AG09319 (cell line): ENCODE results near the gene CEBPG.

Experiments used
- DNase-seq: peaks from one replicate; pipeline ENCODE4 v3.0.0-alpha.2; 2010; ENCODE audit warnings: low read depth; ENCODE audit errors: extremely low read depth
- TF ChIP-seq, protein P1 (sequence below): IDR thresholded peaks from 2 replicates; pipeline ENCODE4 v1.5.1; 2011; ENCODE audit warnings: low read depth, mild to moderate bottlenecking, inconsistent platforms, low read length, moderate library complexity

The CEBPG gene

DNA sequence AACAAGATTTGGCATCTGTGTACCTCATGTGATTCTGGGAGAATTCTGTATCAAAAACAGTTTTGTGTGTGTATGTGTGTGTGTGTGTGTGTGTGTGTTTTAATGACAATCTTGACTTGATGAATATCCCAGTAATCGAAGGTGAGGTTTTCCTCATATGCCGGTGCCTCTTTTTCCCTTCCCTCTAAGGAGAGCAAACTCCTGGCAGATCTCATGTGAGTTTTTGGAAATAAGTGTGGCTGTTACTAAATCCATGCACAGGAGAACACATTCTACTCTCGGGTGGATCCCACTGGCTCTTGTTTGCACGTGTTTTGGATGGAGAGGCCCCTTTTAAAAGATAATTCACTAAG, 29.0 kb upstream of the CEBPG start:
- TF ChIP-seq, protein P1, sequence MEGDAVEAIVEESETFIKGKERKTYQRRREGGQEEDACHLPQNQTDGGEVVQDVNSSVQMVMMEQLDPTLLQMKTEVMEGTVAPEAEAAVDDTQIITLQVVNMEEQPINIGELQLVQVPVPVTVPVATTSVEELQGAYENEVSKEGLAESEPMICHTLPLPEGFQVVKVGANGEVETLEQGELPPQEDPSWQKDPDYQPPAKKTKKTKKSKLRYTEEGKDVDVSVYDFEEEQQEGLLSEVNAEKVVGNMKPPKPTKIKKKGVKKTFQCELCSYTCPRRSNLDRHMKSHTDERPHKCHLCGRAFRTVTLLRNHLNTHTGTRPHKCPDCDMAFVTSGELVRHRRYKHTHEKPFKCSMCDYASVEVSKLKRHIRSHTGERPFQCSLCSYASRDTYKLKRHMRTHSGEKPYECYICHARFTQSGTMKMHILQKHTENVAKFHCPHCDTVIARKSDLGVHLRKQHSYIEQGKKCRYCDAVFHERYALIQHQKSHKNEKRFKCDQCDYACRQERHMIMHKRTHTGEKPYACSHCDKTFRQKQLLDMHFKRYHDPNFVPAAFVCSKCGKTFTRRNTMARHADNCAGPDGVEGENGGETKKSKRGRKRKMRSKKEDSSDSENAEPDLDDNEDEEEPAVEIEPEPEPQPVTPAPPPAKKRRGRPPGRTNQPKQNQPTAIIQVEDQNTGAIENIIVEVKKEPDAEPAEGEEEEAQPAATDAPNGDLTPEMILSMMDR, result no peak
- DNase-seq, result no peak

DNA sequence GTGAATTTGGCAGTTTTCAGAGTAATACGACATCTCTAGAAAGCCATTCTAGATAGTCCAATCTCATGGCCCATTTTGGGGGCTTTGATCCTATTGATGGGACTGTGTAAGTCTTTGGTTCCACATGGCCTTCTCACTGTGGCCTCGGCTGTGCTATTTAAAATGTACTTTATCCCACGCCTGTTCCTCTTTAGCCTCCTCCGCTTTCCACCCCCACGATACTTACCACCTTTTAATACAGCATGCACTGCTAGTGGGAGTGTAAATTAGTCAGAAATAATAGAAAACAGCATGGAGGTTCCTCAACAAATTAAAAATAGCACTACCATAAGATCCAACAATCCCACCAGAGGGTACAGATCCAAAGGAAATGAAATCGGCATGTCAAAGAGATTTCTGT, 28.3 kb upstream of the CEBPG start:
- DNase-seq, result no peak
- TF ChIP-seq, protein P1, result no peak

DNA sequence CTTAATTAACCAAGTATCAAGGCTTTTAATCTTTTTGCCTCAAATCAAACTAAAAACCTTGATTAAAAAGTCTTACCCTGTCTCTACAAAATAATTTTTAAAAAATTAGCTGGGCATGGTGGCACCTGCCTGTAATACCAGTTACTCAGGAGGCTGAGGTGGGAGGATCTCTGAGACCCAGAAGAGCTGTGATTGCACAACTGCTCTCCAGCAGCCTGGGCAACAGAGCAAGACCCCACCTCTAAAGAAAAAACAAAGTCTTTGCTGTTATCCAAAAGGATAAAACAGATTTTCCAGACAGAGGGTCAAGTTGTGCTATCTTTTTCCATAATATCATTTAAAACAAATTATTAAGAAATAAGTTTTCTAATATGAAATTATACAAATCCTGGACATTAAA, 26.8 kb upstream of the CEBPG start:
- no peak for DNase-seq
- TF ChIP-seq, protein P1, result no peak

DNA sequence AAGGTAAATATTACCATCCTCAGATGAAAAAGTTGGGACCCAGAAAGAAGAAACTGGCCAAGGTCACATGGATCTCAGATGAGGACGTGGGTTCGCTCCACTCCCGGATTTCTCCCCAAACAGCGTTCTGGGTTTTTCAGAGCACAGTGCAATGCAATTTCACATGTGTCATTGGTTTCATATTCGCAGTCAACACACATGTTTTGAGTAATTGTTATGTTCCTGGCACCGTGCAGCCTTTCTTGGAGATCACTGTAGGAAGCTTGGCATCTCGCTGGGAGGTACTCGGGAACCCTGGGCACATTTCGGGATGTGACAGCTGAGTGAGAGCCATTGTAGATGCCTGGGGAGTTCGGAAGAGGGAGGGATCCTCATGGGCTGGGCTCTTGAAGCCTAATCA, 26.2 kb upstream of the CEBPG start:
- DNase-seq, result no peak
- TF ChIP-seq, protein P1, result no peak

DNA sequence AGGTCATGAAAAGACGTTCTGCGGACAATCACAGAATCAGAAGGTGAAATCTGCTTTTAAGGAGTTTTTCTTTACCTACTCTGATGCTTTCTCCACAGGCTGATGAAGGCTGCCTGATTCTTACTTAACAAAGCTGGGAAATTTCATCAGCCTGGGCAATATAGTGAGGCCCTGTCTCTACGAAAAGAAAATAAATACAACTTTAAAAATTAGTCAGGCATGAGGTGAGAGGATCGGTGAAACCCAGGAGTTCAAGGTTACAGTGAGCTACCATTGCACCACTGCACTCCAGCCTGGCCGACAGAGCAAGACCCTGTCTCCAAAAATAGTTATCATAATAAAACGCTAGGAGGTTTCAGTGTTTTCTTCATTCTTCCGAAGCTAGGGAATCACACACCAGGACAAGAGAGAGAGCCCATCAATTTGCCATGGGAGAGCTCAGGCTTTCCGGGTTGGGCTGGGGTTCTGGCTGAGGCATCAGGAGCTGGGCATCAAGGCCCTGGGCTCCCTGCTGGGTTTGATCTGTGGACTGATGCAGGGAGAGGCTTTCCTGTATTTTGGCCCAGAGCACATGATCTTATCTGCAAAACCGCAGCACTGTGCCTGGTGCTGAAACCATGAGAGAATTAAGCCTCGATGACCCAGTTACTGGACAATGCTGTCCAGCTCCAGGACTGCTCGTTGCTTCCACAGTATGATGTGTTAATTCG, 25.1 kb upstream of the CEBPG start:
- no peak for DNase-seq
- TF ChIP-seq, protein P1, result no peak

DNA sequence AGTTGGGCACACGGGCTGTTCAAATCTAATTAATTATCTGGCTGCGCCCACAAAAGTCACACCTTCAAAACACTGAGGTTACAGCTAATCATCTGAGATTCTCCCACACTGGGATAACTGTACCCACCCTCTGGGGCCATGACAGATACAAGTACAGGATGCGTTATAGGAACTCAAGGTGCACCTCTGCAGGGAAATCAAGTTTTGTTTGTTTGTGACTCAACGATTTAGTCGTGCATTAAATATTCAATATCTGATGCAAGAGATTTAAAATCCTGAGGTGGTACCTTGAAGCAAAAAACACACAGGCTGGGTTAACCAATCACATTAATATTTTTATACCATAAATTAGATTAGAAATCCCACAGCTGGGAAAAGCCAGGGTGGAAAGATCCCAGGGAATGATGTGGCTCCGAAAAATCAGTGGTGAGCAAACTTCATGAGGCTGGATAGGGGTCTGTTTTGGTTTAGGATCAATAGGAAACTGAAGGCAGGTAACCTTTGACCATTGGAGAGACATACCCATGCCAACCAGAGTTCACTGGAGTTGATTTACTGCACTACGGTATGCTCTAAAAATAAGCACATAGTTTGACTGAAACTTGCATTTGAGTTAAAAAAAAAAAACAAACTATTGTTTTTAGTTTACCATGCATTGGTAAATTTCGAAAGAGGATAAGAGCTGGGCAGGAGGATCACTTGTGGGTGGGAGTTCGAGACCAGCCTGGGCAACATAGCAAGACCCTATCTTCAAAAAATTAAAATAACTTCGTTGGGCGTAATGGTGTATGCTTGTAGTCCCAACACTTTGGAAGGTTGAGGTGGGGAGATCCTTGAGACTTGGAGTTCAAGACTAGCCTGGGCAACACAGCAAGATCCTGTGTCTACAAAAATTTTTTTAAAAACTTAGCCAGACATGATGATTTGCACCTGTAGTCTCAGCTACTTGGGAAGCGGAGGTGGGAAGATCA, 23.9 kb upstream of the CEBPG start:
- no peak for DNase-seq
- TF ChIP-seq, protein P1, result no peak

DNA sequence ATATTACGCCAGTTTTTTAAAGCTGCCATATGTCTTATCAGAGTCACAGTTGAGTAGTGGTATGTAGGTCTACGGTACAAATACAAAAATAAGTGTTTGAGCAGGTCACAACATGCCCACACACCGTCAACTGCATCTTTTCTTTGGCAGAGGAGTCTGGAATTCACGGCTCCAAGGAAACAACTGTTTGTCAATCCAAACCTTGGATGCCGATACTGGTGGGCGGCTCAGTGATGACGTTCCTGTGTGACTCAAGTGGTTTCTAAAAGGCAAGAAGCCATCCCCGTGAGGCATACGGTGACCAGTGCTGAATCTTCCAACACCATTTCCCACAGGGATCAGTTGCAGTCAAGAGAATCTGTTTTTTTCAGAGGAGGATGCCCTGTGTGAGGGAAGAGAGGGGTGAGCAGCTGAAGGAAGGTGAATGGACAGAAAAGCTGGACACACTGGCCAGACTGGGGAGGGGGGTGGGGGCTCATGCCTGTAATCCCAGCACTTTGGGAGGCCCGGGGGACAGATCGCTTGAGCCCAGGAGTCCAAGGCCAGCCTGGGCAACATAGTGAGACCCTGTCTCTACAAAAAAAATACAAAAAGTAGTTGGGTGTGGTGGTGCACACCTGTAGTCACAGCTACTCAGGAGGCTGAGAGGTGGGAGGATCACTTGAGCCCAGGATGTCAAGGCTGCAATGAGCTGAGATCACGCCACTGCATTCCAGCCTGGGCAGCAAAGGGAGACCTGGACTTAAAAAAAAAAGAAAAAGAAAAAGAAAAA, 22.8 kb upstream of the CEBPG start:
- TF ChIP-seq, protein P1, result no peak
- DNase-seq, result no peak
